ENCODE results near the gene PNPLA6.
A peak's percentile ranks its signal among the peaks of the same experiment; 100 is the strongest.

Gene PNPLA6

DNA sequence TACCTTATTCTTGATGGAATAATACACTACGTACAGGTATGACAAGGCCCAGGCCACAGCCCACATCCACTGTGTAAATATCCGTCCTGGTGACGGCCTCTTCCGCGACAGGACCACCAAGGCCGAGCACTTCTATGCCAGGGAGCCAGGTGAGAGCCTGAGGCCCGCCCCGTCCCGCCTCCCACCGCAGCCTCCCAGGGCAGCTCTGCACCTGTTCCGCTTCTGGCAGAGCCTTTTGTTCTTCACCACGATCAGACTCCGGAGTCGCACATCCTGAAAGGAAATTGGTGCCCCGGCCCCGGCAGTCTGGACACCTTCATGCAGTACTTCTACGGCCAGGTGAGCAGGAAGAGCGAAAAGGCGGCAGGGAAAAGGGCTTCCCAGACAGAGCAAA lies 30.2 kb upstream of the PNPLA6 start:
- Histone ChIP-seq H3K4me2 (ENCODE audit: insufficient read depth, low read length, poor library complexity, severe bottlenecking) (no peak overlapping the region), H2BK5ac (ENCODE audit: low read length) (no peak overlapping the region), H2BK15ac (ENCODE audit: low read length) (no peak overlapping the region), H4K8ac (ENCODE audit: low read depth, low read length) (no peak overlapping the region), H2AFZ (ENCODE audit: low read length) (peak overlapping the region; percentile 84), H2BK120ac (ENCODE audit: low read depth, low read length) (no peak overlapping the region), H3K27ac (replicated peaks; ENCODE audit: low read length) (no peak overlapping the region), H4K91ac (ENCODE audit: low read depth, low read length, poor library complexity) (no peak overlapping the region), H3K18ac (ENCODE audit: low read length) (no peak overlapping the region), H3K4me3 (ENCODE audit: low read length in 2 of 2) (no peak overlapping the region), H3K14ac (ENCODE audit: low read length) (peak overlapping the region; percentile 21), H3K4ac (ENCODE audit: low read length) (no peak overlapping the region), H3K23ac (ENCODE audit: low read depth, low read length, poor library complexity) (no peak overlapping the region), H3K79me1 (ENCODE audit: low read depth, low read length) (no peaks in the 10 kb centered on the region), H3K9me3 (replicated peaks in 1 of 2; ENCODE audit: control insufficient read depth in 2 of 2, insufficient read depth in 1 of 2, low read depth in 1 of 2, low read length in 2 of 2) (peaks cover 0 to 3% of the 10 kb centered on the region in 2 donors), H3K9ac (ENCODE audit: low read depth, low read length, poor library complexity) (no peak overlapping the region), H2AK5ac (ENCODE audit: low read depth, low read length) (peak overlapping the region; percentile 75), H3K4me1 (ENCODE audit: control insufficient read depth in 2 of 2, insufficient read depth in 1 of 2, low read depth in 1 of 2, low read length in 2 of 2) (peaks cover 0 to 5% of the 10 kb centered on the region in 2 donors), H2BK12ac (ENCODE audit: low read length) (no peak overlapping the region), H3K36me3 (replicated peaks in 1 of 2; ENCODE audit: control insufficient read depth in 2 of 2, insufficient read depth in 2 of 2, low read length in 2 of 2) (no peaks in the 10 kb centered on the region), H3K27me3 (ENCODE audit: control insufficient read depth in 3 of 3, insufficient read depth in 3 of 3, low read depth in 1 of 3, low read length in 3 of 3) (peaks cover 0 to 17% (median 10%) of the 10 kb centered on the region in 3 experiments)
- no CpG with 5 or more reads among the region's 19 CpGs for WGBS, 2 donors (ENCODE audit: extremely low coverage in 2 of 2, insufficient read length in 2 of 2, insufficient replicate concordance in 1 of 2)
- DNase-seq (ENCODE audit: low spot score) = no peak

DNA sequence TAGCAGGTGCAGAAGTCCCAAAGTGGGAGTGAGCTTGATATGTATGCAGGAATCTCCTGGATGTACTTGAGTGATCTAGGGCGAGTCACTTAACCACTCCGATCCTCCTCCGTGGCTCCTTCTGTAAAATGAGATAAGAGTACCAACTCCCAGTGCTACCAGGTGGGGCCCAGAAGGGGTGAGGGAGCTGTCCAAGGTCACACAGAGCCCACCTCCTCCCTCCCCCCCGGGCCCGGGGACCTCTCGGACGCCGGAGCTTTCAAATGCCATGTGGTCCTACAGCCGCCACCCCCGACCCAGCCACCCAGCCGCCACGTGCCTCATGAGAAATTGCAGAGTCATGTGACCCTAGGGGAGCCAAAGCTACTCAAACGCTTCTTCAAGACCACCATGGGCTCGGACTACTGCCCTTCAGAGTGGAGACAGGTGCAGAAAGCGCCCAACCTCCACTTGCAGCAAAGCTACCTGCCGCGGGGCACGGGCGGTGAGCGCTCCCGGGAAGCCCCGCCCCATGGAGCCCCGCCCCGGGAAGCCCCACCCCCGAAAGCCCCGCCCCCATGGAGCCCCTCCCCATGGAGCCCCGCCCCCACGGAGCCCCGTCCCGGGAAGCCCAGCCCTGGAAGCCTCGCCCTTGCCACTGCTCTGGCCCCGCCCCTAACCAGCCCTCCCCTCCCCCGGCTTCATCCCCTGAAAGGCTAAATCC lies 29.7 kb upstream of the PNPLA6 start:
- H3K4ac ChIP-seq (ENCODE audit: low read length) = no peak overlapping the region
- H3K23ac ChIP-seq (ENCODE audit: low read depth, low read length, poor library complexity) = no peak overlapping the region
- no CpG with 5 or more reads among the region's 33 CpGs for WGBS, 2 donors (ENCODE audit: extremely low coverage in 2 of 2, insufficient read length in 2 of 2, insufficient replicate concordance in 1 of 2)
- no peak for DNase-seq (ENCODE audit: low spot score)
- no peak overlapping the region for H2BK15ac ChIP-seq (ENCODE audit: low read length)
- H2BK120ac ChIP-seq (ENCODE audit: low read depth, low read length) = no peak overlapping the region
- H2BK12ac ChIP-seq (ENCODE audit: low read length) = no peak overlapping the region
- no peak overlapping the region for H3K14ac ChIP-seq (ENCODE audit: low read length)
- H3K36me3 ChIP-seq (replicated peaks in 1 of 2; ENCODE audit: control insufficient read depth in 2 of 2, insufficient read depth in 2 of 2, low read length in 2 of 2) = no peaks in the 10 kb centered on the region
- peaks cover 0 to 2% of the 10 kb centered on the region in 2 donors for H3K4me1 ChIP-seq (ENCODE audit: control insufficient read depth in 2 of 2, insufficient read depth in 1 of 2, low read depth in 1 of 2, low read length in 2 of 2)
- no peak overlapping the region for H3K9ac ChIP-seq (ENCODE audit: low read depth, low read length, poor library complexity)
- H2AK5ac ChIP-seq (ENCODE audit: low read depth, low read length) = no peak overlapping the region
- no peak overlapping the region for H3K27ac ChIP-seq (replicated peaks; ENCODE audit: low read length)
- peaks cover 0 to 12% (median 6%) of the 10 kb centered on the region in 3 experiments for H3K27me3 ChIP-seq (ENCODE audit: control insufficient read depth in 3 of 3, insufficient read depth in 3 of 3, low read depth in 1 of 3, low read length in 3 of 3)
- H3K4me2 ChIP-seq (ENCODE audit: insufficient read depth, low read length, poor library complexity, severe bottlenecking) = peak overlapping the region; percentile 25
- no peak overlapping the region for H2BK5ac ChIP-seq (ENCODE audit: low read length)
- peak overlapping the region; percentile 84 for H2AFZ ChIP-seq (ENCODE audit: low read length)
- H3K4me3 ChIP-seq (ENCODE audit: low read length in 2 of 2) = no peak overlapping the region
- H4K91ac ChIP-seq (ENCODE audit: low read depth, low read length, poor library complexity) = no peak overlapping the region
- no peak overlapping the region for H4K8ac ChIP-seq (ENCODE audit: low read depth, low read length)
- no peak overlapping the region for H3K18ac ChIP-seq (ENCODE audit: low read length)
- H3K79me1 ChIP-seq (ENCODE audit: low read depth, low read length) = no peaks in the 10 kb centered on the region
- H3K9me3 ChIP-seq (replicated peaks in 1 of 2; ENCODE audit: control insufficient read depth in 2 of 2, insufficient read depth in 1 of 2, low read depth in 1 of 2, low read length in 2 of 2) = no peaks in the 10 kb centered on the region

DNA sequence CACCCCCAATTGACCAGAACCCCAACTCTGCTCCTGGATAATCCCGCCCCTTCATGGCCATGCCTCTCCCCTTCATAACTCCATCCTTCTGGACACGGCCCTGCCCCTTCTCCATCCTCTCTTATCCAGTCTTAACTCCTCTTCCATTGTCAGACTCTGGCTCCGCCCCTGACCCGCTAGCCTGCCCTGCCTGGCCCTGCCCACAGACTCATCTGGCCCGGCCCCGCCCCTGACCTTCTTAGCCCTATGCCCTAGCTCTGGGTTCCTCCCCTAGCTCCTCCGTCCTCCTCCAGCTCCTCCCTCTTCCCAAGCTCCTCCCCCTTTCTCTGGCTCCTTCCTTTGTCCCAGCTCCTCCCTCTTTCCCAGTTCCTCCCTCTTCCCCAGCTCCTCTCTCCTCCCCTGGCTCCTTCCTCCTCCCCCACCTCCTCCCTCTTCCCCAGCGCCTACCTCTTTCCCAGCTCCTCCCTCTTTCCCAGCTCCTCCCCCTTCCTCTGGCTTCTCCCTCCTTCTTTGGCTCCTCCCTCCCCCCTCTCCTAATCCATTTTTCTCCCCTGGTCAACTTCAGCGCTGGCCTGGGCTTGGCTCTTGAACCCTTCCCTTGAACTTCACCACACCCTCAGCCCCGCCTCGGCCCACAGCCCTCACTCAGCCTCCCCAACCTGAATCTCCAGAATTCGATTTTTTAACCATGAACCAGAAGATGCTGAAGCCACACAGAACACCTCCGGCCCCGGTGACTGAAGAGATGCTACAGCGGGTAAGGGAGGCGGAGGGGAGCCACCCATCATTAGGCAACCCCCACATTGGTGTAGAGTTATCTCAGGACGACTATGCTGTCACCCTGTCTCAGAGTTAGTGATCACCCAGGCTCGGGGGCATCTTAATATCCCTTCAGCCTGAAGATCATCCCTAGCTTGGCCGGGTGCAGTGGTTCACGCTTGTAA lies 28.9 kb upstream of the PNPLA6 start:
- Histone ChIP-seq H3K36me3 (replicated peaks in 1 of 2; ENCODE audit: control insufficient read depth in 2 of 2, insufficient read depth in 2 of 2, low read length in 2 of 2) (no peaks in the 10 kb centered on the region), H3K4me2 (ENCODE audit: insufficient read depth, low read length, poor library complexity, severe bottlenecking) (peak overlapping the region; percentile 25), H3K4ac (ENCODE audit: low read length) (no peak overlapping the region), H2BK120ac (ENCODE audit: low read depth, low read length) (no peak overlapping the region), H2AFZ (ENCODE audit: low read length) (peak overlapping the region; percentile 84), H3K18ac (ENCODE audit: low read length) (peak overlapping the region; percentile 17), H3K79me1 (ENCODE audit: low read depth, low read length) (no peaks in the 10 kb centered on the region), H2BK5ac (ENCODE audit: low read length) (no peak overlapping the region), H3K9ac (ENCODE audit: low read depth, low read length, poor library complexity) (no peak overlapping the region), H4K91ac (ENCODE audit: low read depth, low read length, poor library complexity) (no peak overlapping the region), H3K4me3 (ENCODE audit: low read length in 2 of 2) (no peak overlapping the region), H3K23ac (ENCODE audit: low read depth, low read length, poor library complexity) (peak overlapping the region; percentile 73), H3K27me3 (ENCODE audit: control insufficient read depth in 3 of 3, insufficient read depth in 3 of 3, low read depth in 1 of 3, low read length in 3 of 3) (peaks cover 0 to 7% (median 6%) of the 10 kb centered on the region in 3 experiments), H4K8ac (ENCODE audit: low read depth, low read length) (no peak overlapping the region), H2AK5ac (ENCODE audit: low read depth, low read length) (no peak overlapping the region), H2BK12ac (ENCODE audit: low read length) (no peak overlapping the region), H2BK15ac (ENCODE audit: low read length) (no peak overlapping the region), H3K27ac (replicated peaks; ENCODE audit: low read length) (no peak overlapping the region), H3K9me3 (replicated peaks in 1 of 2; ENCODE audit: control insufficient read depth in 2 of 2, insufficient read depth in 1 of 2, low read depth in 1 of 2, low read length in 2 of 2) (no peaks in the 10 kb centered on the region), H3K14ac (ENCODE audit: low read length) (no peak overlapping the region), H3K4me1 (ENCODE audit: control insufficient read depth in 2 of 2, insufficient read depth in 1 of 2, low read depth in 1 of 2, low read length in 2 of 2) (peaks cover 0 to 2% of the 10 kb centered on the region in 2 donors)
- WGBS, 2 donors (ENCODE audit: extremely low coverage in 2 of 2, insufficient read length in 2 of 2, insufficient replicate concordance in 1 of 2) = no CpG with 5 or more reads among the region's 20 CpGs
- DNase-seq (ENCODE audit: low spot score) = peak; percentile 77

DNA sequence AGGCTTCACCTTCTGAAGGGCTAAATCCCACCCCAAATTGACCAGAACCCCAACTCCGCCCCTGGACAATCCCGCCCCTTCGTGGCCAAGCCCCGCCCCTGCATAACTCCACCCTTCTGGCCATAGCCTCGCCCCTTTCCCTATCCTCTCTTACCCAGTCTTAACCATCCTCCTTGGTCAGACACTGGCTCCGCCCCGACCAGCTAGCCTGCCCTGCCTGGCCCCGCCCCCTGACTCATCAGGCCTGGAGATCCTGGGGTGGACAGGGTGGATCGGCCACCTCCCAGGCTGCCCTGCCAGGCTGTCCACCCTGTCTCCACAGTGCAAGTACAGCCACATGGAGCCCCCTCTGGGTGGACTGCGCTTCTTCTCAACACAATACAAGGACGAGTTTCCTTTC lies 27.6 kb upstream of the PNPLA6 start:
- Histone ChIP-seq H4K8ac (ENCODE audit: low read depth, low read length) (no peak overlapping the region), H3K4me1 (ENCODE audit: control insufficient read depth in 2 of 2, insufficient read depth in 1 of 2, low read depth in 1 of 2, low read length in 2 of 2) (peaks cover 0 to 2% of the 10 kb centered on the region in 2 donors)

More for the DNA sequence above, 27.6 kb upstream of the PNPLA6 start:
- no peak overlapping the region for H2BK5ac ChIP-seq (ENCODE audit: low read length)
- no peak overlapping the region for H3K4me3 ChIP-seq (ENCODE audit: low read length in 2 of 2)
- H3K4me2 ChIP-seq (ENCODE audit: insufficient read depth, low read length, poor library complexity, severe bottlenecking) = no peak overlapping the region
- H3K4ac ChIP-seq (ENCODE audit: low read length) = no peak overlapping the region
- no peak overlapping the region for H2BK15ac ChIP-seq (ENCODE audit: low read length)
- no peak overlapping the region for H4K91ac ChIP-seq (ENCODE audit: low read depth, low read length, poor library complexity)
- no CpG with 5 or more reads among the region's 11 CpGs for WGBS, 2 donors (ENCODE audit: extremely low coverage in 2 of 2, insufficient read length in 2 of 2, insufficient replicate concordance in 1 of 2)
- peaks cover 0 to 3% (median 0%) of the 10 kb centered on the region in 3 experiments for H3K27me3 ChIP-seq (ENCODE audit: control insufficient read depth in 3 of 3, insufficient read depth in 3 of 3, low read depth in 1 of 3, low read length in 3 of 3)
- no peak overlapping the region for H3K27ac ChIP-seq (replicated peaks; ENCODE audit: low read length)
- H3K18ac ChIP-seq (ENCODE audit: low read length) = no peak overlapping the region
- H3K36me3 ChIP-seq (replicated peaks in 1 of 2; ENCODE audit: control insufficient read depth in 2 of 2, insufficient read depth in 2 of 2, low read length in 2 of 2) = no peaks in the 10 kb centered on the region
- no peak overlapping the region for H3K14ac ChIP-seq (ENCODE audit: low read length)
- H3K9me3 ChIP-seq (replicated peaks in 1 of 2; ENCODE audit: control insufficient read depth in 2 of 2, insufficient read depth in 1 of 2, low read depth in 1 of 2, low read length in 2 of 2) = no peaks in the 10 kb centered on the region
- no peak overlapping the region for H2BK12ac ChIP-seq (ENCODE audit: low read length)
- H2AK5ac ChIP-seq (ENCODE audit: low read depth, low read length) = no peak overlapping the region
- H3K9ac ChIP-seq (ENCODE audit: low read depth, low read length, poor library complexity) = no peak overlapping the region
- no peak for DNase-seq (ENCODE audit: low spot score)
- H3K79me1 ChIP-seq (ENCODE audit: low read depth, low read length) = no peaks in the 10 kb centered on the region
- peak overlapping the region; percentile 24 for H2AFZ ChIP-seq (ENCODE audit: low read length)
- H2BK120ac ChIP-seq (ENCODE audit: low read depth, low read length) = no peak overlapping the region
- H3K23ac ChIP-seq (ENCODE audit: low read depth, low read length, poor library complexity) = no peak overlapping the region
